Keratinocyte (primary cell): Measurements from ENCODE around the gene NCOA7. TPM values are rescaled to one million over a fixed set of nuclear protein-coding genes. Genes with fewer than 3 reads are reported as not detected.

Source experiments
- DNase-seq: peaks from one replicate; pipeline ENCODE4 v3.0.0-alpha.2; 2011; ENCODE audit warnings: low read depth, missing footprints, low spot score
- FAIRE-seq: peaks from 2 replicates; lab custom pipeline; 2011; peaks lifted over from hg19 to GRCh38; lab: Jason Lieb, UNC
- H2AFZ ChIP-seq: 2 replicates; pipeline ENCODE4 v1.6.0; 2012; ENCODE audit warnings: low read length, control low read depth, inconsistent platforms; ENCODE audit not compliant: control insufficient read depth
- H3K27ac ChIP-seq: 2 replicates; pipeline ENCODE4 v1.5.1; 2011; ENCODE audit warnings: low read length; ENCODE audit not compliant: control insufficient read depth, insufficient read depth
- H3K27me3 ChIP-seq: 3 replicates; pipeline ENCODE4 v1.6.0; 2011; ENCODE audit warnings: low read length; ENCODE audit not compliant: control insufficient read depth, insufficient read depth; ENCODE audit errors: extremely low read depth
- H3K36me3 ChIP-seq, 2 experiments: 2 replicates in 1 of 2; 3 replicates in 1 of 2; pipeline ENCODE4 v1.5.1; 2011; ENCODE audit warnings: low read length in 2 of 2, mild to moderate bottlenecking in 1 of 2; ENCODE audit not compliant: control insufficient read depth in 2 of 2, insufficient read depth in 2 of 2; ENCODE audit errors: extremely low read depth in 1 of 2
- H3K4me1 ChIP-seq: 3 replicates; pipeline ENCODE4 v1.5.1; 2011; ENCODE audit warnings: low read length; ENCODE audit not compliant: control insufficient read depth, insufficient read depth; ENCODE audit errors: extremely low read depth
- H3K4me2 ChIP-seq: 3 replicates; pipeline ENCODE4 v1.6.0; 2011; ENCODE audit warnings: low read depth, low read length; ENCODE audit not compliant: control insufficient read depth, insufficient read depth; ENCODE audit errors: extremely low read depth
- H3K4me3 ChIP-seq, 3 experiments: fragments of 200-600 bp in 1 of 3; sonication (generic) in 1 of 3; 2 replicates in 2 of 3; 3 replicates in 1 of 3; pipeline ENCODE4 v1.5.1; 2011 to 2016; ENCODE audit warnings: low read length in 3 of 3, mild to moderate bottlenecking in 3 of 3, control low read depth in 2 of 3, inconsistent platforms in 1 of 3, low read depth in 1 of 3, mixed read lengths in 1 of 3, mixed run types in 1 of 3, moderate library complexity in 1 of 3; ENCODE audit not compliant: control insufficient read depth in 2 of 3, insufficient read depth in 2 of 3; ENCODE audit errors: extremely low read depth in 1 of 3
- H3K79me2 ChIP-seq: 2 replicates; pipeline ENCODE4 v1.6.0; 2012; ENCODE audit warnings: low read length; ENCODE audit not compliant: control insufficient read depth, insufficient read depth
- H3K9ac ChIP-seq: 3 replicates; pipeline ENCODE4 v1.6.0; 2011; ENCODE audit warnings: low read length; ENCODE audit not compliant: control insufficient read depth, insufficient read depth; ENCODE audit errors: extremely low read depth
- H3K9me1 ChIP-seq: 3 replicates; pipeline ENCODE4 v1.6.0; 2011; ENCODE audit warnings: low read length; ENCODE audit not compliant: control insufficient read depth, insufficient read depth; ENCODE audit errors: extremely low read depth
- H3K9me3 ChIP-seq: 2 replicates; pipeline ENCODE4 v1.5.1; 2012; ENCODE audit warnings: low read depth, low read length; ENCODE audit not compliant: control insufficient read depth
- H4K20me1 ChIP-seq: 3 replicates; pipeline ENCODE4 v1.6.0; 2011; ENCODE audit warnings: low read length; ENCODE audit not compliant: control insufficient read depth, insufficient read depth; ENCODE audit errors: extremely low read depth
- EZH2 ChIP-seq: IDR thresholded peaks from one replicate; pipeline ENCODE4 v1.6.1; 2012; ENCODE audit warnings: inconsistent platforms, mild to moderate bottlenecking, low read length, moderate library complexity
- dilution Hi-C: fragments of 300-500 bp; cut with MboI; formaldehyde crosslinking; loops from one replicate; pipeline ENCODE4 v1.7.0; 2020; ENCODE audit warnings: low sequenced_read_pairs; ENCODE audit not compliant: extremely low pct_ligation_motif_present
- polyA plus RNA-seq, 5 experiments: library from polyadenylated mRNA; depleted of rRNA in 3 of 5; stranded (reverse) in 3 of 5; stranded (forward) in 1 of 5; unstranded in 1 of 5; fragments of >200 nt; gene quantifications; 1 replicate in 1 of 5; 2 replicates in 3 of 5; 3 replicates in 1 of 5; pipeline versions ENCODE4 v1.2.1 to v1.2.3, GENCODE V29; 2011 to 2012; ENCODE audit warnings: missing spikeins in 2 of 5, low read depth in 1 of 5, low replicate concordance in 1 of 5
- TF ChIP-seq, protein P1 (sequence below), 3 experiments: IDR thresholded peaks in 1 of 3; conservative IDR thresholded peaks in 1 of 3; optimal IDR thresholded peaks in 1 of 3; 2 replicates in 2 of 3; 3 replicates in 1 of 3; pipeline versions ENCODE3 to v1.5.1; 2011; ENCODE audit warnings: low read length in 3 of 3, mild to moderate bottlenecking in 3 of 3, moderate library complexity in 2 of 3, control low read depth in 1 of 3, inconsistent platforms in 1 of 3; ENCODE audit not compliant: insufficient read depth in 2 of 3; ENCODE audit errors: extremely low read depth in 1 of 3

The NCOA7 gene
- polyA plus RNA-seq, 1 donor (not counting 4 experiments of a cell fraction or from before 2014, with no cell fraction given) = 20.5 TPM

GRCh38 chr6:125823180-125823579, 32.4 kb downstream of the NCOA7 start:
- Histone ChIP-seq H3K9me1 (peaks cover 2% of the 10 kb centered on the region), H3K27me3 (no peaks in the 10 kb centered on the region), H3K9ac (no peak overlapping the region), H3K36me3 (peaks cover 0 to 2% of the 10 kb centered on the region in 2 experiments), H3K4me1 (no peaks in the 10 kb centered on the region), H3K4me3 (no peak overlapping the region), H2AFZ (no peak overlapping the region), H3K79me2 (no peaks in the 10 kb centered on the region), H3K27ac (no peak overlapping the region), H4K20me1 (no peaks in the 10 kb centered on the region), H3K4me2 (no peak overlapping the region), H3K9me3 (no peaks in the 10 kb centered on the region)
- FAIRE-seq (no peak), DNase-seq (no peak)
- dilution Hi-C loops = no loop called here
- TF ChIP-seq EZH2 = no peak
- TF ChIP-seq, protein P1, sequence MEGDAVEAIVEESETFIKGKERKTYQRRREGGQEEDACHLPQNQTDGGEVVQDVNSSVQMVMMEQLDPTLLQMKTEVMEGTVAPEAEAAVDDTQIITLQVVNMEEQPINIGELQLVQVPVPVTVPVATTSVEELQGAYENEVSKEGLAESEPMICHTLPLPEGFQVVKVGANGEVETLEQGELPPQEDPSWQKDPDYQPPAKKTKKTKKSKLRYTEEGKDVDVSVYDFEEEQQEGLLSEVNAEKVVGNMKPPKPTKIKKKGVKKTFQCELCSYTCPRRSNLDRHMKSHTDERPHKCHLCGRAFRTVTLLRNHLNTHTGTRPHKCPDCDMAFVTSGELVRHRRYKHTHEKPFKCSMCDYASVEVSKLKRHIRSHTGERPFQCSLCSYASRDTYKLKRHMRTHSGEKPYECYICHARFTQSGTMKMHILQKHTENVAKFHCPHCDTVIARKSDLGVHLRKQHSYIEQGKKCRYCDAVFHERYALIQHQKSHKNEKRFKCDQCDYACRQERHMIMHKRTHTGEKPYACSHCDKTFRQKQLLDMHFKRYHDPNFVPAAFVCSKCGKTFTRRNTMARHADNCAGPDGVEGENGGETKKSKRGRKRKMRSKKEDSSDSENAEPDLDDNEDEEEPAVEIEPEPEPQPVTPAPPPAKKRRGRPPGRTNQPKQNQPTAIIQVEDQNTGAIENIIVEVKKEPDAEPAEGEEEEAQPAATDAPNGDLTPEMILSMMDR (optimal IDR thresholded peaks at IDR 0.05 in 1 of 3, IDR thresholded peaks at IDR 0.05 in 1 of 3, conservative IDR thresholded peaks at IDR 0.05 in 1 of 3; ENCODE audit: extremely low read depth in 1 of 3, insufficient read depth in 2 of 3, low read length in 3 of 3) = no peak

DNA sequence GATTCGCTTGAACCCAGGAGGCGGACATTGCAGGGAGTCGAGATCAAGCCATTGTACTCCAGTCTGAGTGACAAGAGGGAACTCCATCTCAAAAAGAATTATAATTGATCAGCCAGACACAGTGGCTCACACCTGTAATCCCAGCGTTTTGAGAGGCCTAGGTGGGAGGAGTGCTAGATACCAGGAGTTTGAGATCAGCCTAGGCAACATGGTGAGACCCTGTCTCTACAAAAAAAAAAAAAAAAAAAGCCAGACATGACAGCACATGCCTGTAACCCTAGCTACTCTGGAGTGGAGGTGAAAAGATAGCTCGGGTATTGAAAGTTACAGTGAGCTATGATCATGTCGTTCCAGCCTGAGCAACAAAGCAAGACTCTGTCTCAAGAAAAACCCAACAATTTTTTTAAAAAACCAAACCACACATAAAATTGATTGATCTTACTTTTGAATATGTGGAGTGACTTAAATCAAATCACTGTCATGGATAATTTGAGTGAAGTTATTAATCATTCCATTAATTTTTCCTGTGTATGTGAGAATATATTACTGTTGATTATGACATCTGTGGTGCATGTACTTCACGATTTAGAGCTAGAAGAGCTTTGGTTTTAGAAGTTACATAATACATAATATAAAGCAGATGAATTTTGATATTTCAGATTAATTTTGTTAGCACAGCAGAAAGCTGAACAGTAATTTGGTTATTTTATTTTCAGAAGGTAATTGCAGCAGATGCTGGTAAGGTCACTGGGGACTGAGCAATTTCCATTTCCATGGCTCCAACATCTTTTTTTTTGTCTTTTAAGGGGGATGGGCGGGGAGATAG, 34.4 kb downstream of the NCOA7 start:
- no peak for FAIRE-seq
- Histone ChIP-seq H2AFZ (no peak overlapping the region), H3K9me3 (no peaks in the 10 kb centered on the region), H3K27ac (no peak overlapping the region), H3K4me1 (no peaks in the 10 kb centered on the region), H4K20me1 (no peaks in the 10 kb centered on the region), H3K4me3 (no peak overlapping the region), H3K27me3 (no peaks in the 10 kb centered on the region), H3K79me2 (no peaks in the 10 kb centered on the region), H3K36me3 (no peaks in the 10 kb centered on the region), H3K9ac (no peak overlapping the region), H3K4me2 (no peak overlapping the region), H3K9me1 (peaks cover 2% of the 10 kb centered on the region)
- TF ChIP-seq, protein P1 (optimal IDR thresholded peaks at IDR 0.05 in 1 of 3, IDR thresholded peaks at IDR 0.05 in 1 of 3, conservative IDR thresholded peaks at IDR 0.05 in 1 of 3; ENCODE audit: extremely low read depth in 1 of 3, insufficient read depth in 2 of 3, low read length in 3 of 3) = no peak
- no peak for TF ChIP-seq EZH2
- dilution Hi-C loops = no loop called here
- no peak for DNase-seq
